HepG2 (cell line): ENCODE measurements around the gene LRBA. TPM values are rescaled to one million over a fixed set of nuclear protein-coding genes. Genes with fewer than 3 reads are reported as not detected.

Source experiments
- CREB3 ChIP-seq: sonication (generic); formaldehyde crosslinking; IDR thresholded peaks from 2 replicates; pipeline ENCODE4 v1.5.0; 2020; ENCODE audit warnings: missing genetic modification reagents
- GZF1 ChIP-seq: sonication (generic); formaldehyde crosslinking; IDR thresholded peaks from 2 replicates; pipeline ENCODE4 v1.5.1; 2020; ENCODE audit warnings: mild to moderate bottlenecking, missing genetic modification reagents
- SP5 ChIP-seq: IDR thresholded peaks from 2 replicates; pipeline ENCODE4 v1.6.1; 2016; ENCODE audit warnings: low read depth, borderline replicate concordance
- ZBTB49 ChIP-seq: sonication (generic); formaldehyde crosslinking; IDR thresholded peaks from 2 replicates; pipeline ENCODE4 v1.4.0; 2020; ENCODE audit warnings: missing genetic modification reagents, borderline replicate concordance
- polyA plus RNA-seq, 8 experiments: library from polyadenylated mRNA; depleted of rRNA in 3 of 8; stranded (reverse) in 7 of 8; unstranded in 1 of 8; fragments of >200 nt; fragmentation: Illumina TruSeq in 4 of 8; extraction: Trizol in 4 of 8; gene quantifications; 2 replicates each; pipeline versions ENCODE4 v1.2.1 to v1.2.3, GENCODE V29; 2011 to 2016; ENCODE audit warnings: low read depth in 4 of 8, missing spikeins in 1 of 8, mixed read lengths in 1 of 8; ENCODE audit not compliant: insufficient read depth in 1 of 8
- total RNA-seq, 5 experiments: library from RNA; depleted of rRNA; stranded (reverse); fragments of >200 nt; fragmentation: Illumina TruSeq; extraction: Trizol; gene quantifications; 2 replicates each; pipeline ENCODE4 v1.2.3, GENCODE V29; 2016; ENCODE audit warnings: low read depth in 1 of 5
- TF ChIP-seq, protein P1 (sequence below): sonication (generic); formaldehyde crosslinking; IDR thresholded peaks from 2 replicates; pipeline ENCODE4 v1.9.0; 2021; ENCODE audit warnings: missing genetic modification reagents, mild to moderate bottlenecking, borderline replicate concordance
- TF ChIP-seq, protein P2 (sequence below): sonication (generic); formaldehyde crosslinking; IDR thresholded peaks from 2 replicates; pipeline ENCODE4 v1.4.0; 2020; ENCODE audit warnings: missing genetic modification reagents, mild to moderate bottlenecking, borderline replicate concordance

Gene LRBA
- total and polyA plus RNA-seq, 2 of the 13 experiments (the other 11 are each of a cell fraction or from before 2014, with no cell fraction given) = 21.0 to 37.2 TPM

DNA sequence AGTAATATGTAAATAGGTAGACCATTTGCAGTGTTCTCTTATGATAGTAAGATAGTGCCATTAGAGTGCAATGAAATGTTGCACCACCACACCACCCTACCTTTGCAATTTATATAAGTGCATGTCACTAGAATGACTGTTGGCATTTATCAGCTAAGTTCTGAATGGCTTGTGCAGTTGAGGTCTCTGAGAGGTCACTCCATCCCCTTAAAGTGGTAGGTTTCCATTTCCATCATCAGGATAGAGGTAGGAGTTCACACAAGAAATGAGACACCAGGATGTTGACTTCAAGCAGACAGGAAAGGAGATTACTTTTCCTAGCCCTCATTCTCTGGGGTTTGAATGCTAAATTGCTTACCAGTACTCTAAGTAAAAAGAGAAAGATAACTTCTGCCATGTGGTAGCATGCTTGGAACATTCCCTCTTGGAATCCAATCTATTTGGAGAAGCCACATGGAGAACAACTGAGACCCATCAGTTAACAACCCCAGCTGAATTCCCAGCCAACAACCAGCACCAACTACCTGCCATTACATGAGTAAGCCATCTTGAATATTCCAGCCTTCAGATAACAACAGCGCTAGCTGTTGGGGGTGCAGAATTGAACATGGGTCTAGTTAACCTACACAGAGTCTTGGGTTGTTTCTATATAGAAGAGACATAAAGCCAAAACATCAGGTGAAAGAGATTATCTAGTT lies 6.7 kb upstream of the LRBA start (continued):
- TF ChIP-seq ZBTB49 (CRISPR knock-in tag) (no peak), GZF1 (CRISPR knock-in tag) (no peak), CREB3 (CRISPR knock-in tag) (no peak), SP5 (CRISPR knock-in tag) (no peak)
- TF ChIP-seq, protein P1, sequence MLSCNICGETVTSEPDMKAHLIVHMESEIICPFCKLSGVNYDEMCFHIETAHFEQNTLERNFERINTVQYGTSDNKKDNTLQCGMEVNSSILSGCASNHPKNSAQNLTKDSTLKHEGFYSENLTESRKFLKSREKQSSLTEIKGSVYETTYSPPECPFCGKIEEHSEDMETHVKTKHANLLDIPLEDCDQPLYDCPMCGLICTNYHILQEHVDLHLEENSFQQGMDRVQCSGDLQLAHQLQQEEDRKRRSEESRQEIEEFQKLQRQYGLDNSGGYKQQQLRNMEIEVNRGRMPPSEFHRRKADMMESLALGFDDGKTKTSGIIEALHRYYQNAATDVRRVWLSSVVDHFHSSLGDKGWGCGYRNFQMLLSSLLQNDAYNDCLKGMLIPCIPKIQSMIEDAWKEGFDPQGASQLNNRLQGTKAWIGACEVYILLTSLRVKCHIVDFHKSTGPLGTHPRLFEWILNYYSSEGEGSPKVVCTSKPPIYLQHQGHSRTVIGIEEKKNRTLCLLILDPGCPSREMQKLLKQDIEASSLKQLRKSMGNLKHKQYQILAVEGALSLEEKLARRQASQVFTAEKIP (CRISPR knock-in tag) = no peak
- TF ChIP-seq, protein P2, sequence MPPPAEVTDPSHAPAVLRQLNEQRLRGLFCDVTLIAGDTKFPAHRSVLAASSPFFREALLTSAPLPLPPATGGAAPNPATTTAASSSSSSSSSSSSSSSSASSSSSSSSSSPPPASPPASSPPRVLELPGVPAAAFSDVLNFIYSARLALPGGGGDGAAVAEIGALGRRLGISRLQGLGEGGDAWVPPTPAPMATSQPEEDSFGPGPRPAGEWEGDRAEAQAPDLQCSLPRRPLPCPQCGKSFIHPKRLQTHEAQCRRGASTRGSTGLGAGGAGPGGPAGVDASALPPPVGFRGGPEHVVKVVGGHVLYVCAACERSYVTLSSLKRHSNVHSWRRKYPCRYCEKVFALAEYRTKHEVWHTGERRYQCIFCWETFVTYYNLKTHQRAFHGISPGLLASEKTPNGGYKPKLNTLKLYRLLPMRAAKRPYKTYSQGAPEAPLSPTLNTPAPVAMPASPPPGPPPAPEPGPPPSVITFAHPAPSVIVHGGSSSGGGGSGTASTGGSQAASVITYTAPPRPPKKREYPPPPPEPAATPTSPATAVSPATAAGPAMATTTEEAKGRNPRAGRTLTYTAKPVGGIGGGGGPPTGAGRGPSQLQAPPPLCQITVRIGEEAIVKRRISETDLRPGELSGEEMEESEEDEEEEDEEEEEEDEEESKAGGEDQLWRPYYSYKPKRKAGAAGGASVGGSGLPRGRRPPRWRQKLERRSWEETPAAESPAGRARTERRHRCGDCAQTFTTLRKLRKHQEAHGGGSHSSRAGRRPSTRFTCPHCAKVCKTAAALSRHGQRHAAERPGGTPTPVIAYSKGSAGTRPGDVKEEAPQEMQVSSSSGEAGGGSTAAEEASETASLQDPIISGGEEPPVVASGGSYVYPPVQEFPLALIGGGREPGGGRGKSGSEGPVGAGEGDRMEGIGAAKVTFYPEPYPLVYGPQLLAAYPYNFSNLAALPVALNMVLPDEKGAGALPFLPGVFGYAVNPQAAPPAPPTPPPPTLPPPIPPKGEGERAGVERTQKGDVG (CRISPR knock-in tag) = no peak
- TF ChIP-seq, all 625 proteins: peak for 0
